Esophagus squamous epithelium (tissue), 5 donors: ENCODE data around the gene PPP1R14C. TPM values are rescaled to one million over a fixed set of nuclear protein-coding genes. Genes with fewer than 3 reads are reported as not detected.
"Not testable (repeated sequence)": the region's sequence is repeated elsewhere in the genome, so short reads cannot be mapped to it uniquely, and the experiment has no call there.

Experiments
- DNase-seq: peaks from one replicate; lab custom pipeline; 2025; lab: John Stamatoyannopoulos, UW
- H3K27ac ChIP-seq, 4 donors: fragments of 200-600 bp; sonication (generic); one replicate each; pipeline ENCODE4 v1.5.1; 2016 to 2019; ENCODE audit warnings: mild to moderate bottlenecking in 1 of 4
- H3K27me3 ChIP-seq, 4 donors: fragments of 200-600 bp; sonication (generic); 1 replicate in 3 of 4; 2 replicates in 1 of 4; pipeline versions ENCODE4 v1.5.1 to v1.6.0; 2017 to 2021; ENCODE audit warnings: antibody characterized with exemption in 1 of 4
- H3K36me3 ChIP-seq, 3 donors: fragments of 200-600 bp; sonication (generic); one replicate each; pipeline ENCODE4 v1.5.1; 2016 to 2019
- H3K4me1 ChIP-seq, 3 donors: fragments of 200-600 bp; sonication (generic); one replicate each; pipeline ENCODE4 v1.5.1; 2017 to 2019
- H3K4me3 ChIP-seq, 4 donors: fragments of 200-600 bp; sonication (generic); 1 replicate in 3 of 4; 2 replicates in 1 of 4; pipeline ENCODE4 v1.5.1; 2016 to 2019; ENCODE audit warnings: mild to moderate bottlenecking in 2 of 4, moderate library complexity in 1 of 4
- H3K9me3 ChIP-seq, 3 donors: fragments of 200-600 bp; sonication (generic); one replicate each; pipeline ENCODE4 v1.5.1; 2016 to 2019
- CTCF ChIP-seq, 6 experiments: fragments of 450-650 bp in 4 of 6; fragments of 200-600 bp in 2 of 6; sonication (generic) in 2 of 6; IDR thresholded peaks; one replicate each; pipeline ENCODE4 v1.5.1; 2016 to 2019; ENCODE audit warnings: antibody characterized with exemption in 6 of 6, mild to moderate bottlenecking in 4 of 6, moderate library complexity in 4 of 6
- POLR2A ChIP-seq, 4 donors: fragments of 450-650 bp; IDR thresholded peaks; one replicate each; pipeline ENCODE4 v1.6.1; 2017; ENCODE audit warnings: antibody characterized with exemption in 4 of 4, mild to moderate bottlenecking in 4 of 4, moderate library complexity in 3 of 4
- WGBS, 2 donors: methylation state at CpG; one replicate each; pipeline ENCODE4 v1.1.5; 2018; 5-methylcytosine and 5-hydroxymethylcytosine counted together
- intact Hi-C: fragments of 100-400 bp; cut with DNase I; formaldehyde crosslinking; loops from one replicate; pipeline ENCODE4 v1.15.0; 2022
- total RNA-seq, 4 donors: library from RNA; depleted of rRNA; stranded (reverse); fragments of >200 nt; gene quantifications; one replicate each; pipeline ENCODE4 v1.1.0, GENCODE V29; 2016
- donor health status: DM: yes; HTN: yes; CAD: no.

The PPP1R14C gene
- total RNA-seq, 4 donors from 2014 or later = 9.3 to 27.8 (median 21.3) TPM

GRCh38 chr6:150177259-150177951, 34.6 kb downstream of the PPP1R14C start:
- peak overlapping the region; percentile 50 to 81 (median 68) for H3K27ac ChIP-seq
- intact Hi-C loops = no loop called here
- H3K9me3 ChIP-seq = no peaks in the 10 kb centered on the region
- peaks cover 0 to 27% (median 0%) of the 10 kb centered on the region in 3 donors for H3K4me1 ChIP-seq
- TF ChIP-seq POLR2A (IDR thresholded peaks at IDR 0.05) (no peak), CTCF (IDR thresholded peaks at IDR 0.05) (no peak)
- no peaks in the 10 kb centered on the region for H3K36me3 ChIP-seq
- H3K27me3 ChIP-seq = no peaks in the 10 kb centered on the region
- no peak for DNase-seq
- no peak overlapping the region for H3K4me3 ChIP-seq
- WGBS, 2 donors = 95 to 97% methylated on average over 8 to 10 of the region's 11 CpGs

GRCh38 chr6:150177952-150178520, 35.2 kb downstream of the PPP1R14C start:
- DNase-seq = no peak

GRCh38 chr6:150179030-150179429, 36.2 kb downstream of the PPP1R14C start:
- TF ChIP-seq CTCF (IDR thresholded peaks at IDR 0.05) (no peak), POLR2A (IDR thresholded peaks at IDR 0.05) (no peak)
- Histone ChIP-seq H3K27ac (no peak overlapping the region), H3K36me3 (no peaks in the 10 kb centered on the region), H3K9me3 (no peaks in the 10 kb centered on the region), H3K4me1 (peaks cover 0 to 27% (median 0%) of the 10 kb centered on the region in 3 donors), H3K4me3 (no peak overlapping the region), H3K27me3 (no peaks in the 10 kb centered on the region)
- no peak for DNase-seq
- WGBS, 2 donors = 89 to 93% methylated on average over 3 of the region's 3 CpGs
- intact Hi-C loops = no loop called here

More at GRCh38 chr6:150177952-150178520, 35.2 kb downstream of the PPP1R14C start:
- TF ChIP-seq POLR2A (IDR thresholded peaks at IDR 0.05) = no peak
- no peak for TF ChIP-seq CTCF (IDR thresholded peaks at IDR 0.05)
- 85 to 89% methylated on average over 8 to 12 of the region's 12 CpGs for WGBS, 2 donors
- Histone ChIP-seq H3K4me1 (peaks cover 0 to 27% (median 0%) of the 10 kb centered on the region in 3 donors), H3K27ac (peak overlapping the region in 2 of 4 donors; percentile 50 to 77), H3K9me3 (no peaks in the 10 kb centered on the region), H3K27me3 (no peaks in the 10 kb centered on the region), H3K4me3 (no peak overlapping the region), H3K36me3 (no peaks in the 10 kb centered on the region)
- intact Hi-C loops = no loop called here

- intact Hi-C loops, DNase-seq, H3K4me3 ChIP-seq, H3K36me3 ChIP-seq, H3K27ac ChIP-seq, H3K9me3 ChIP-seq, H3K27me3 ChIP-seq: not testable (repeated sequence)
- H3K4me1 ChIP-seq = peaks cover 0 to 27% (median 0%) of the 10 kb centered on the region in 3 donors
- 80 to 85% methylated on average over 6 to 7 of the region's 7 CpGs for WGBS, 2 donors
Observed at GRCh38 chr6:150179907-150180424, 37.1 kb downstream of the PPP1R14C start.

- H3K4me3 ChIP-seq = no peak overlapping the region
- intact Hi-C loops = no loop called here
- H3K36me3 ChIP-seq = no peaks in the 10 kb centered on the region
- DNase-seq = no peak
- no peak overlapping the region for H3K27ac ChIP-seq
- 80 to 100% methylated on average over 1 of the region's 1 CpG for WGBS, 2 donors
- no peaks in the 10 kb centered on the region for H3K9me3 ChIP-seq
- peaks cover 0 to 29% (median 0%) of the 10 kb centered on the region in 3 donors for H3K4me1 ChIP-seq
- TF ChIP-seq POLR2A (IDR thresholded peaks at IDR 0.05) (no peak), CTCF (IDR thresholded peaks at IDR 0.05) (no peak)
- H3K27me3 ChIP-seq = no peaks in the 10 kb centered on the region
Observed at GRCh38 chr6:150180517-150180916, 37.7 kb downstream of the PPP1R14C start.
